Liver (tissue), 9 donors: ENCODE data around the gene HAPLN2. TPM values are rescaled to one million over a fixed set of nuclear protein-coding genes. Genes with fewer than 3 reads are reported as not detected.

ENCODE experiments used
- DNase-seq: peaks from one replicate; pipeline ENCODE4 v3.0.0-alpha.2; 2017; ENCODE audit warnings: low spot score
- H3K27ac ChIP-seq, 2 donors: one replicate each; pipeline ENCODE4 v1.7.0; 2013; ENCODE audit warnings: inconsistent platforms in 2 of 2, low read length in 2 of 2, control low read depth in 1 of 2, low read depth in 1 of 2, mild to moderate bottlenecking in 1 of 2
- H3K27me3 ChIP-seq, 4 donors: one replicate each; pipeline versions ENCODE4 v1.6.1 to v1.7.0; 2013; ENCODE audit warnings: low read length in 3 of 4, inconsistent platforms in 1 of 4, mild to moderate bottlenecking in 1 of 4, moderate library complexity in 1 of 4; ENCODE audit not compliant: control insufficient read depth in 4 of 4, insufficient read depth in 4 of 4
- H3K36me3 ChIP-seq, 4 donors: one replicate each; pipeline versions ENCODE4 v1.6.1 to v1.7.0; 2013; ENCODE audit warnings: low read length in 3 of 4, mild to moderate bottlenecking in 3 of 4, low read depth in 1 of 4, moderate library complexity in 1 of 4; ENCODE audit not compliant: control insufficient read depth in 4 of 4, insufficient read depth in 3 of 4
- H3K4me1 ChIP-seq, 4 donors: one replicate each; pipeline versions ENCODE4 v1.6.1 to v1.7.0; 2013; ENCODE audit warnings: low read length in 3 of 4, mild to moderate bottlenecking in 3 of 4, moderate library complexity in 1 of 4; ENCODE audit not compliant: control insufficient read depth in 4 of 4, insufficient read depth in 4 of 4
- H3K4me3 ChIP-seq, 3 donors: one replicate each; pipeline versions ENCODE4 v1.6.1 to v1.7.0; 2013; ENCODE audit warnings: low read length in 3 of 3, control low read depth in 1 of 3, low read depth in 1 of 3, mild to moderate bottlenecking in 1 of 3
- H3K9ac ChIP-seq, 2 donors: one replicate each; pipeline ENCODE4 v1.7.0; 2013; ENCODE audit warnings: low read length in 2 of 2, mild to moderate bottlenecking in 2 of 2, moderate library complexity in 2 of 2, control low read depth in 1 of 2, low read depth in 1 of 2
- H3K9me3 ChIP-seq, 4 donors: one replicate each; pipeline versions ENCODE4 v1.6.1 to v1.7.0; 2013; ENCODE audit warnings: low read length in 3 of 4; ENCODE audit not compliant: control insufficient read depth in 4 of 4
- FOXA1 ChIP-seq: IDR thresholded peaks from 2 replicates; pipeline ENCODE4 v1.6.1; 2016; ENCODE audit warnings: antibody characterized with exemption
- FOXA2 ChIP-seq: IDR thresholded peaks from 2 replicates; pipeline ENCODE4 v1.6.1; 2016; ENCODE audit warnings: antibody characterized with exemption
- GABPA ChIP-seq, 2 donors: IDR thresholded peaks in 1 of 2; conservative IDR thresholded peaks in 1 of 2; 2 replicates each; pipeline ENCODE4 v1.6.1; 2016; ENCODE audit warnings: antibody characterized with exemption in 2 of 2, mild to moderate bottlenecking in 1 of 2, moderate library complexity in 1 of 2
- HNF4A ChIP-seq, 2 donors: conservative IDR thresholded peaks; 2 replicates each; pipeline ENCODE4 v1.6.1; 2016; ENCODE audit warnings: antibody characterized with exemption in 2 of 2, mild to moderate bottlenecking in 2 of 2
- HNF4G ChIP-seq: IDR thresholded peaks from 2 replicates; pipeline ENCODE4 v1.6.1; 2016; ENCODE audit warnings: antibody characterized with exemption
- JUND ChIP-seq, 2 donors: IDR thresholded peaks; 2 replicates each; pipeline ENCODE4 v1.6.1; 2016; ENCODE audit warnings: antibody characterized with exemption in 2 of 2
- RAD21 ChIP-seq, 2 donors: IDR thresholded peaks; 2 replicates each; pipeline ENCODE4 v1.6.1; 2016; ENCODE audit warnings: antibody characterized with exemption in 2 of 2, mild to moderate bottlenecking in 2 of 2
- RXRA ChIP-seq, 2 donors: IDR thresholded peaks; 2 replicates each; pipeline ENCODE4 v1.6.1; 2017 to 2018; ENCODE audit warnings: antibody characterized with exemption in 2 of 2, mild to moderate bottlenecking in 1 of 2
- YY1 ChIP-seq: IDR thresholded peaks from 2 replicates; pipeline ENCODE4 v1.6.1; 2016; ENCODE audit warnings: antibody characterized with exemption, mild to moderate bottlenecking
- WGBS: extraction: QIAGEN DNeasy Blood & Tissue Kit; methylation state at CpG from one replicate; pipeline ENCODE4 v1.1.7; 2013; 5-methylcytosine and 5-hydroxymethylcytosine counted together
- polyA plus RNA-seq, 2 donors: library from polyadenylated mRNA; stranded (reverse) in 1 of 2; unstranded in 1 of 2; fragments of 200-250 nt in 1 of 2; fragments of >200 nt in 1 of 2; fragmentation: Nextera tagmentation in 1 of 2; extraction: Ambion mirVana in 1 of 2; gene quantifications; one replicate each; pipeline versions ENCODE4 v1.2.1 to v1.2.3, GENCODE V29; 2013 to 2015
- total RNA-seq, 2 donors: library from RNA; depleted of rRNA; stranded (reverse); fragments of >200 nt; gene quantifications; one replicate each; pipeline ENCODE4 v1.2.3, GENCODE V29; 2014
- TF ChIP-seq, protein P1 (sequence below): IDR thresholded peaks from 2 replicates; pipeline ENCODE4 v1.6.1; 2016; ENCODE audit warnings: antibody characterized with exemption, mild to moderate bottlenecking
- TF ChIP-seq, protein P2 (sequence below): IDR thresholded peaks from 2 replicates; pipeline ENCODE4 v1.6.1; 2016; ENCODE audit warnings: antibody characterized with exemption
- TF ChIP-seq, protein P3 (sequence below): fragments of 150-350 bp; IDR thresholded peaks from 2 replicates; pipeline ENCODE4 v1.5.1; 2017; ENCODE audit warnings: improper control_type of control experiment, low read depth, low read length; ENCODE audit not compliant: missing input control
- TF ChIP-seq, protein P4 (sequence below): IDR thresholded peaks from 2 replicates; pipeline ENCODE4 v1.6.1; 2016; ENCODE audit warnings: antibody characterized with exemption
- donor health status: healthy.
- donor health status: healthy.
- donor health status: healthy.
- donor health status: healthy.
- donor health status: healthy.

Gene HAPLN2
- total and polyA plus RNA-seq, 4 donors: 0.03 to 0.08 TPM; not detected in 2

DNA sequence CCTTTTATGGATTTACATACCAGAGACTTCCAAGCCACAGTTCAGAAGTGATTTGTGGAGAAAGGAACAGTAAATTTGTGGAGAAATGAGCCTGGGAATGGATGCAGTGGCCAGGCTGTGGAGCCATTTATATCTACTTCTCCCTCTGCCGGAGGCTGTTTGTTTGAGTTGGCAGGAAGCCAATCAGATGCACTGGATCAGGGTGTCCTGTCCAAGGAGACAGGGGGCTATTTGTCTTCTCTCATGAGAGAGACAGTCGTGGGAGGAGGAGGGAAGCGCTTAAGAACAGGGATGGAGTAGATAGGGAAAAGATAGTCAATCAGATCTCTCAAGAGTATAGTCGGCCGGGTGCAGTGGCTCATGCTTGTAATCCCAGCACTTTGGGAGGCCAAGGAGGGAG, 2.8 kb upstream of the HAPLN2 start:
- DNase-seq: no peak
- 10% methylated on average over 5 of the region's 5 CpGs for WGBS
- Histone ChIP-seq H3K9ac (no peak overlapping the region), H3K27ac (no peak overlapping the region), H3K36me3 (no peaks in the 10 kb centered on the region), H3K27me3 (peaks cover 0 to 4% (median 0%) of the 10 kb centered on the region in 4 donors), H3K9me3 (no peaks in the 10 kb centered on the region), H3K4me1 (no peaks in the 10 kb centered on the region), H3K4me3 (no peak overlapping the region)
- TF ChIP-seq HNF4G: no peak
- TF ChIP-seq FOXA2: no peak
- TF ChIP-seq RAD21 (IDR thresholded peaks at IDR 0.05): peak in 1 of 2 donors; percentile 9

DNA sequence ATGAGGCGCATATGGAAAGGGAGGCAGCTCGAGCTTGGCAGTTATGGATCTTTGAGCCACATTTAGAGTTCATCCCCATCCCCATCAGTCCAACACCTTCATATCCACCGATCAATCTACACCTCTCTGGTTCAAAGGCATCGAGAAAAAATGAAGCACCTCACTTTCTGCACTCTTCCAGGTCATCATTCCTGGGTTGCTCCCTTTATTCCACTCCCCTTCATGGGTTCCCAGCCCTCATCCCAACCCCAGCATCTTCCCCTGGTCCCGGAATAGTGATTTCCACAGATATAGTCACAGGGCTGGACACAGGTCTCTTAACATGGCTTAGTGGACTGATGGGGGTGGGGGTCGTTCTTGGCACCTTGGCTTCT, 354 bp downstream of the HAPLN2 start:
- TF ChIP-seq, protein P1, sequence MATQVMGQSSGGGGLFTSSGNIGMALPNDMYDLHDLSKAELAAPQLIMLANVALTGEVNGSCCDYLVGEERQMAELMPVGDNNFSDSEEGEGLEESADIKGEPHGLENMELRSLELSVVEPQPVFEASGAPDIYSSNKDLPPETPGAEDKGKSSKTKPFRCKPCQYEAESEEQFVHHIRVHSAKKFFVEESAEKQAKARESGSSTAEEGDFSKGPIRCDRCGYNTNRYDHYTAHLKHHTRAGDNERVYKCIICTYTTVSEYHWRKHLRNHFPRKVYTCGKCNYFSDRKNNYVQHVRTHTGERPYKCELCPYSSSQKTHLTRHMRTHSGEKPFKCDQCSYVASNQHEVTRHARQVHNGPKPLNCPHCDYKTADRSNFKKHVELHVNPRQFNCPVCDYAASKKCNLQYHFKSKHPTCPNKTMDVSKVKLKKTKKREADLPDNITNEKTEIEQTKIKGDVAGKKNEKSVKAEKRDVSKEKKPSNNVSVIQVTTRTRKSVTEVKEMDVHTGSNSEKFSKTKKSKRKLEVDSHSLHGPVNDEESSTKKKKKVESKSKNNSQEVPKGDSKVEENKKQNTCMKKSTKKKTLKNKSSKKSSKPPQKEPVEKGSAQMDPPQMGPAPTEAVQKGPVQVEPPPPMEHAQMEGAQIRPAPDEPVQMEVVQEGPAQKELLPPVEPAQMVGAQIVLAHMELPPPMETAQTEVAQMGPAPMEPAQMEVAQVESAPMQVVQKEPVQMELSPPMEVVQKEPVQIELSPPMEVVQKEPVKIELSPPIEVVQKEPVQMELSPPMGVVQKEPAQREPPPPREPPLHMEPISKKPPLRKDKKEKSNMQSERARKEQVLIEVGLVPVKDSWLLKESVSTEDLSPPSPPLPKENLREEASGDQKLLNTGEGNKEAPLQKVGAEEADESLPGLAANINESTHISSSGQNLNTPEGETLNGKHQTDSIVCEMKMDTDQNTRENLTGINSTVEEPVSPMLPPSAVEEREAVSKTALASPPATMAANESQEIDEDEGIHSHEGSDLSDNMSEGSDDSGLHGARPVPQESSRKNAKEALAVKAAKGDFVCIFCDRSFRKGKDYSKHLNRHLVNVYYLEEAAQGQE: no peak
- TF ChIP-seq, protein P2, sequence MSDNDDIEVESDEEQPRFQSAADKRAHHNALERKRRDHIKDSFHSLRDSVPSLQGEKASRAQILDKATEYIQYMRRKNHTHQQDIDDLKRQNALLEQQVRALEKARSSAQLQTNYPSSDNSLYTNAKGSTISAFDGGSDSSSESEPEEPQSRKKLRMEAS: no peak
- TF ChIP-seq JUND (IDR thresholded peaks at IDR 0.05) (no peak), HNF4A (conservative IDR thresholded peaks at IDR 0.05) (no peak), RXRA (IDR thresholded peaks at IDR 0.05) (no peak), GABPA (IDR thresholded peaks at IDR 0.05 in 1 of 2, conservative IDR thresholded peaks at IDR 0.05 in 1 of 2) (no peak)
- TF ChIP-seq, protein P3, sequence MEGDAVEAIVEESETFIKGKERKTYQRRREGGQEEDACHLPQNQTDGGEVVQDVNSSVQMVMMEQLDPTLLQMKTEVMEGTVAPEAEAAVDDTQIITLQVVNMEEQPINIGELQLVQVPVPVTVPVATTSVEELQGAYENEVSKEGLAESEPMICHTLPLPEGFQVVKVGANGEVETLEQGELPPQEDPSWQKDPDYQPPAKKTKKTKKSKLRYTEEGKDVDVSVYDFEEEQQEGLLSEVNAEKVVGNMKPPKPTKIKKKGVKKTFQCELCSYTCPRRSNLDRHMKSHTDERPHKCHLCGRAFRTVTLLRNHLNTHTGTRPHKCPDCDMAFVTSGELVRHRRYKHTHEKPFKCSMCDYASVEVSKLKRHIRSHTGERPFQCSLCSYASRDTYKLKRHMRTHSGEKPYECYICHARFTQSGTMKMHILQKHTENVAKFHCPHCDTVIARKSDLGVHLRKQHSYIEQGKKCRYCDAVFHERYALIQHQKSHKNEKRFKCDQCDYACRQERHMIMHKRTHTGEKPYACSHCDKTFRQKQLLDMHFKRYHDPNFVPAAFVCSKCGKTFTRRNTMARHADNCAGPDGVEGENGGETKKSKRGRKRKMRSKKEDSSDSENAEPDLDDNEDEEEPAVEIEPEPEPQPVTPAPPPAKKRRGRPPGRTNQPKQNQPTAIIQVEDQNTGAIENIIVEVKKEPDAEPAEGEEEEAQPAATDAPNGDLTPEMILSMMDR: no peak
- Histone ChIP-seq H3K27me3 (peaks cover 0 to 7% (median 3%) of the 10 kb centered on the region in 4 donors), H3K9ac (no peak overlapping the region), H3K36me3 (no peaks in the 10 kb centered on the region), H3K27ac (no peak overlapping the region), H3K4me3 (no peak overlapping the region), H3K9me3 (no peaks in the 10 kb centered on the region), H3K4me1 (peaks cover 2 to 10% (median 4%) of the 10 kb centered on the region in 4 donors)
- DNase-seq: no peak
- 23% methylated on average over 6 of the region's 6 CpGs for WGBS

DNA sequence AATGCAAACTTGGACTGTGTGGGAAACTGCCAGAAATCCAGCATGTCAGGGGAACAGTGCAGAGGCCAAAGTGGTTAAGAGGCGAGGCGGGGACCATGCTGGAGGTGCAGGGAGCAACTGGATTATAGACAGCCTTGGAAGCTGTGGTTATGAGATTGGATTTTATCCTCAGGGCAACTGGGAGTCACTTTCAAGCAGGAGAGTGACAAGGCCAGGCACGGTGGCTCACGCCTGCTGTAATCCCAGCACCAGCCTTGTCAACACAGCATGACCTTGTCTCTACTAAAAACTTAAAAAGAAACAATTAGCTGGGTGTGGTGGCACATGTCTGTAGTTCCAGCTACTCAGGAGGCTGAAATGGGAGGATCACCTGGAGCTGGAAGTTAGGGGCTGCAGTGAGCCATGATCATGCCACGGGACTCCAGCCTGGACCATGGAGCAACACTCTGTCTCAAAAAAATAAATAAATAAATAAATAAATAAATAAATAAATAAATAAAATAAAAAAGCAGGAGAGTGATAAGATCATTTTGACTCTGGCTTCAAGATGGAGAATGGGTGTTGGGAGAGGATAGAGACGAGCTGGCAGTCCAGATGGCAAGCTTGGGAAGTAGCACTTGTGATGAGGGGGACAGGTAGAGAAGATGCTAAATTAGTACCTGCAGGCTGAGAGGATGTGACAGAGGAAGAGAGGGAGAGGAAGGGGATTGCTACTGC, 3.5 kb downstream of the HAPLN2 start:
- DNase-seq: no peak
- Histone ChIP-seq H3K4me1 (peaks cover 7 to 23% (median 15%) of the 10 kb centered on the region in 4 donors), H3K27me3 (peaks cover 5 to 12% (median 7%) of the 10 kb centered on the region in 4 donors), H3K4me3 (no peak overlapping the region), H3K9me3 (no peaks in the 10 kb centered on the region), H3K36me3 (no peaks in the 10 kb centered on the region), H3K27ac (no peak overlapping the region), H3K9ac (peak overlapping the region in 1 of 2 donors; percentile 27)
- 64% methylated on average over 6 of the region's 6 CpGs for WGBS
- no peak for TF ChIP-seq YY1
- TF ChIP-seq, protein P4, sequence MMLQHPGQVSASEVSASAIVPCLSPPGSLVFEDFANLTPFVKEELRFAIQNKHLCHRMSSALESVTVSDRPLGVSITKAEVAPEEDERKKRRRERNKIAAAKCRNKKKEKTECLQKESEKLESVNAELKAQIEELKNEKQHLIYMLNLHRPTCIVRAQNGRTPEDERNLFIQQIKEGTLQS: no peak
- TF ChIP-seq, protein P1: no peak
- TF ChIP-seq RXRA (IDR thresholded peaks at IDR 0.05): no peak
- no peak for TF ChIP-seq FOXA1
- no peak for TF ChIP-seq HNF4G
- no peak for TF ChIP-seq RAD21 (IDR thresholded peaks at IDR 0.05)
